NCI-H2107 (cell line): ENCODE measurements around the gene WWOX.
"Not testable (repeated sequence)": the region's sequence is repeated elsewhere in the genome, so short reads cannot be mapped to it uniquely, and the experiment has no call there.

ENCODE experiments used
- DNase-seq: peaks from one replicate; lab custom pipeline; 2025; lab: John Stamatoyannopoulos, UW

WWOX gene

DNA sequence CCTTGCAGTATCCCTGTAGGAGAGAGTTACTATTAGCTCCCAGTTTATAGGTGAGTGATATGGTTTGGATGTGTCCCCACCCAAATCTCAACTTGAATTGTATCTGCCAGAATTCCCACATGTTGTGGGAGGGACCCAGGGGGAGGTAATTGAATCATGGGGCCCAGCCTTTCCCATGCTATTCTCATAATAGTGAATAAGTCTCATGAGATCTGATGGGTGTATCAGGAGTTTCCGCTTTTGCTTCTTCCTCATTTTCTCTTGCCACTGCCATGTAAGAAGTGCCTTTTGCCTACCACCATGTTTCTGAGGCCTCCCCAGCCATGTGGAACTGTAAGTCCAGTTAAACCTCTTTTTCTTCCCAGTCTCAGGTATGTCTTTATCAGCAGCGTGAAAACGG, 592.3 kb downstream of the WWOX start:
- DNase-seq, result not testable (repeated sequence)

DNA sequence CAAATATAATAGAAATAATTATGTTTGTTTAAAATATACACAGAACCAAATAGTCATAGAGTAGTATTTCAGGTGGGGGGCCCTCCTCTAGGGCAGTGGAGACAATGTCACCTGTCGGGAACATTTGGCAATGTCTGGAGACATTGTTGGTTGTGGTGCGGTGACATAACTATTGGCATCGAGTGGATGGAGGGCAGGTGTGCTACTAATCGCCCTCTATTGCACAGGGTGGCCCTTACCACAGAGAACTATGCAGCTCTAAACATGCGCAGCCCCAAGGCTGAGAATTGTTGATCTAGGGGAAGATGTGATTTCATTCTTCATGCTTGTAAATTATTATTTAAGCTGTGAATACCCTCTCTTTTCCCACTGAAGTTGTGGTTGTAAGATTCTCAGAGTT, 594.0 kb downstream of the WWOX start:
- no peak for DNase-seq

DNA sequence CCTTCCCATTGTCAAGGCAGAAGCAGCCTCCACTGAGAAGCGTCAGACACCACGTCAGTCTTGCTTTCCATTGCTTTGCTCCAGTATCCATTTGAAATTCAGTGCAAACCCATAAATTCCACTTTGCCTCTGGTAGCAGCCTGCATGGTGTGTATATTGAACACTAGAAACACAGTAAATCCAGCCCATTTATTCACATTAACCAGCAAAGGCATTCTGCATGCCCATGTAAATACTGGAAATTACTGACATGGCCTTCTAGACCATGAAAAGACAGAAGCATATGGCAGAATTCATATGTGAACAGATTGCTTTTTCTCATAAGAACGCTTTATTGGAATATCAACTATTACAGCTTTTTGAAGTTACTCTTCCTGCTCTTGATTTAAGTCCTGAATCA, 595.0 kb downstream of the WWOX start:
- DNase-seq, result no peak

DNA sequence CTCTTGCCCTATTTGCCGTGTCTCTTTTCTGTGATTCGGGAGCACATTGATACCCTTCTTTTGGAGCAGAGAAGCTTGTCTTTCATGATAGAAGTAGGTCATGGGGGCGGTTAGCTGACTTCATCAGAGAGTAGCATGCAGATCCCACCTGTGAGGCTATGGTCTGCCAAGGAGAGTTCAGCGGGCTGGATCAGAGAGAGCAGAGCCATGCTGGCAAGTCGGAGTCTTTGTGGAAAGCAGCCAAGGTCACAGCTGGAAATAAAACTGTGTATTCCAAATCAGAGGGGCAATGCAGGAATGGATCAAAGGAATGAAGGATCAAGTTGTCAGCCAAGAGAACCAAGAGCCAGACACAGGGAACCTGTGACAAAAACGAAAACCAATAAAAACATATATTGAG, 595.9 kb downstream of the WWOX start:
- no peak for DNase-seq

DNA sequence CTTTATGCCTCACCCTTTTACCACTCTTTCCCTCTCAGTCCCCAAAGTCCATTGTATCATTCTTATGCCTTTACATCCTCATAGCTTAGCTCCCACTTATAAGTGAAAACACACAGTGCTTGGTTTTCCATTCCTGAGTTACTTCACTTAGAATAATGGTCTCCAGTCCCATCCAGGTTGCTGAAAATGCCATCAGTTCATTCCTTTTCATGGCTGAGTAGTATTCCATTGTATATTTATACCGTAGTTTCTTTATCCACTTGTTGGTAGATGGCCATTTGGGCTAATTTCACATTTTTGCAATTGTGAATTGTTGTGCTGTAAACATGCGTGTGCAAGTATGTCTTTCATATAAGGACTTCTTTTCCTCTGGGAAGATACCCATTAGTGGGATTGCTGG, 597.3 kb downstream of the WWOX start:
- DNase-seq, result no peak

DNA sequence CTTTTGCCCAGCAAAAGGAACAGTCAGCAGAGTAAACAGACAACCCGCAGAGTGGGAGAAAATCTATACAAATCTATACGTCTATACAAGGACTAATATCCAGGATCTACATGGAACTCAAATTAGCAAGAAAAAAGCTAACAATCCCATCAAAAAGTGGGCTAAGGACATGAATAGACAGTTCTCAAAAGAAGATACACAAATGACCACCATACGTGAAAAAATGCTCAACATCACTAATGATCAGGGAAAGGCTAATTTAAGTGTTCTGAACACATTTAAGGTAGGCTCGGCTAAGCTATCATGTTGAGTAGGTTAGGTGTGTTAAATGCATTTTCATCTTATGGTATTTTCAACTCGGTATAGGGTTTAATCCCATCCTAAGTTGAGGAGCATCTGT, 598.0 kb downstream of the WWOX start:
- no peak for DNase-seq

DNA sequence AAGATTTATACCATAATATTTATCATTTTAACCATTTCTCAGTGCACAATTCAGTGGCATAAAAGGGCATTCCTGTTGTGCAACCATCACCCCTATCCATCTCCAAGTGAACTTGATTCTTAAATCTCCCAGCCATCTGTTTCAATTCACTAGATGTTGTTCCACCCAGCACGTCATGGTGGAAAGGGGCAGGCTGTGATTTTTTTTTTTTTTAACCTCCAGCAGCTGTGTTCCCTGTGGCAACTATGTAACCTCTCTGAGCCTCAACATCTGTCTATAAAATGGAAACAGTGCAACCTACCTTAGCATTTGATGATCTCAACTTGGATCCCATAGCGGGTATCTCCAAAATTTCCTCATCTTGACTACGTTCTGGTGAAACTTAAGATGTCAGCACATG, 604.5 kb downstream of the WWOX start:
- no peak for DNase-seq

DNA sequence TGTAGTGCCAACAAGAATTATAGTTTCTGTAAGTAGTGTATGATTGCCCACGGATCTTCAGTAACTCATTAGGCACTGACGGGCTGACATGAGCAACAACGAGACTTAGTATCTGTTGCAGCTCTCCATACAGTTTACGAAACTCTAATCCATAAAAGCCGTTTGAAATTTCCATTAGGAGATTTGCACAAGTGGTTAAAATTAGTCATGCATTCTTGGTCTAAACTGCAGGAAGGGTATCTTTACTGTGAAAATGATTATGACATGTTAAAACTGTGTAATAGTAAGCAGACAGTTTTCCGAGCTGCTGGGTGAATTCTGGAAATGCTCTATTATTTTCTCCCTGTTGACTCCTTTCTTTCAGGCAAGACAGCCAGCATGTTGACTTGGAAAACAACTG, 605.0 kb downstream of the WWOX start:
- no peak for DNase-seq

DNA sequence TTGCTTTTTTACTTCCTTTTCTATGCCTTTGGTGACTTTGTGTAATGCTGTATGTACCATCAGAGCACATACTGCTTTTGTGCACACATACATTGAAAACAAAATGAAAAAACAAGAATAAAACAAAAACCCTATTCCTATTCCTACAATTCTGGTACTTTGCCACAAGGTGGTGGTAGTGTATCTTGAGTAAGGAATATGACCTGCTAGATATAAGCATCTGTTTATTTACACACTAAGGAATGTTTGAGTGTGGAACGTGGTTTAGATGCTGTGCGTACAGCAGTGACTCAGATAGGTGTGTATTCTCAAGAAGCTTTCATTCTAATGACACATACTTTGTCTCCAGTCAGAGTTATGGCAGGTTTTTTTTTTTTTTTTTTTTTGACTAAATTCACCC, 606.2 kb downstream of the WWOX start:
- no peak for DNase-seq

DNA sequence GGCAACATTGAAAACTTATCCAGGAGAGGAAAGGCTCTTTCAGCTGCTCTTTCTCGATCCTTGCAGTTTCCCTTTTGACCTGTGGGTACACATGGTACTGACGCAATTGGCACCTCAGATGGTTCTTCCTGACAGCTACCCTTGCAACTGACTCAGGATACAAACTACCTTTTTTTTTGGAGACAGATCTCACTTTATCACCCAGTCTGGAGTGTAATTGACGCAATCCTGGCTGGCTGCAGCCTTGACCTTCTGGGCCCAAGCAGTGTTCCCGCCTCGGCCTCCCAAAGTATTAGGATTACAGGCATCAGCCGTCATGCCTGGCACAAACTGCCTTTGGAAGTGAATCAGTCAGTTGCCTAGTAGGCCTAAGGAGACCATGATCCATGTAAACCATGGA, 607.2 kb downstream of the WWOX start:
- DNase-seq, result no peak

DNA sequence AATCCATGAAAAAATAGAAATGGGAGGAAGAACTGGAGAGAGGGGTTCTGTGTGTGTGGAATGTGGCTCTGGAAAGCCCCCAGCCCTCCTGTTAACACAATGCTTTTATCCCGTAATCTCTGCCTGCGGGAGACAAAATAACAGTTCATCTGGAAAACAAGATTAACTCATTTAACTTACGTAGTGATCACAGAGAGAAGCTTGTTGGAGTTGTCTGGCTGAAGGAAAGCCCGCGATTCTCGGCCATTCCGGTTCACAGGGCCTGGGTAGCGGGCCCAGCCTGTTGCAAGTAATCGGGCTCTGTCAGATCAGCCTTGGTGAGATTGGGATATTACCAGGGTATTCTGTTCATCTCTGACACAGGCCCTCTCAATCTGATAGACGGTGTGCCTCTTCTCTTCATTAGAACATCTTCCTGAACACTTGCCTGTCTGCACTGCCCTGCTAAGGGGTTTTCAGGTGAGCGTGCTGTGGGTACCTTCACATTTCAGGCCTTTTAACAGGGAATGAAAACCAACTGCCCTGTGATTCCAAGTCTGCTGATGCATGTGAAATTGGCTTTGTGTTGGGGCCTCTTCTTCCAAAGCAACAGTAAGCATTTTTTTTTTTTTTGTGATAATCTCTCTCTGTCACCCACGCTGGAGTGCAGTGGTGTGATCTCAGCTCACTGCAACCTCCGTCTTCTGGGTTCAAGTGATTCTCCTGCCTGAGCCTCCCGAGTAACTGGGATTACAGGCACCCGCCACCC, 609.9 kb downstream of the WWOX start:
- no peak for DNase-seq

DNA sequence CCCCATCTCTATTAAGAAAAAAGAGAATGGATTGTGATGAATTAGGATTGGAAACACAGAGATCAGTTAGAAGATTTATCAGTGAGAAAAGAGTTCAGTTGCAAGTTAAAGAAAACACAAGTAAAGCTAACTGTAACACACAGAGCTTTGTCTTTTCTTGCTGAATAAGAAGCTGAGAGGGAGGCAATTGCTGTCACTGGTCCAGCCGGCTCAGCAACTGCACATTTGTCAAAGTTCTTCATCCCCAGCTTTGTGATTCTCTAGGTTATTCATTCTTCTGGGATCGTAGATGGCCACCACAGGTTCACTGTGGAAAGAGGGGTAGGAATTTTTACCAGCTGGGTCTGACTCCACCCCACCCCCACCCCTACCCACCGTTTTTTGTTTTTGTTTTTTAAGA, 615.7 kb downstream of the WWOX start:
- DNase-seq, result no peak

DNA sequence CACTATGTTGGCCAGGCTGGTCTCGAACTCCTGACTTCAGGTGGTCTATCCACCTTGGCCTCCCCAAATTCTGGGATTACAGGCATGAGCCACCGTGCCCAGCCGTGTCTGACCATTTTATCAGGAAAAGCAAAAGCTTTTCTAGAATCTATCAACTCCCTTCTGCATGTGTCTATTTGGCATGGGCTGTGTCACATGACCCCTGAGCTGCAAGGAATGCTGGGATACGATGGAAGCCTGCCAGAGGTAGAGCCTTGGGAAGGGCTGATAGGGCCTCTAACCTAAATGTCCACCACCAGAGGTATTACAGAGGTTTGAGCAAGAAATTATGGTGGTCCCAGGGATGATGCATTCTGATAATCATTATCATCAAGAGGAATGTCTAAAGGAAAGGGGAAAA, 616.2 kb downstream of the WWOX start:
- no peak for DNase-seq

DNA sequence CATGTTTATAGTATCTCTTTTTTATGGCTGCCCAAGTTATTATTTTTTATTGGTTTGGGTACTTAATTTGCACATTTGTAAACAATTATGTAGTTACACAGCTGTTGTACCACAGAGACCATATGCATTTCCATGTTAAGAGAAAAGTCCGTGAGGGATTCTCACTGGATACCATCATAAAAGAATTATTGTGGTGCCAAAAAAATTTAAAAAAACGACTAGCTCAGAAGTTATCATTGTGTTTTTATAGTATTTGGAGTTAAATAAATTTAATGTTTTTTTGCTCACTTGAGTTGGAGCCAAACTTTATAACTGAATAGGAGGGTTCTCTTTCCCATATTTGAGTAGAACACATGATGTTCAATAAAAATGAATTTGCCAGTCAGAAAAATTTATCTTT, 618.7 kb downstream of the WWOX start:
- DNase-seq, result no peak

DNA sequence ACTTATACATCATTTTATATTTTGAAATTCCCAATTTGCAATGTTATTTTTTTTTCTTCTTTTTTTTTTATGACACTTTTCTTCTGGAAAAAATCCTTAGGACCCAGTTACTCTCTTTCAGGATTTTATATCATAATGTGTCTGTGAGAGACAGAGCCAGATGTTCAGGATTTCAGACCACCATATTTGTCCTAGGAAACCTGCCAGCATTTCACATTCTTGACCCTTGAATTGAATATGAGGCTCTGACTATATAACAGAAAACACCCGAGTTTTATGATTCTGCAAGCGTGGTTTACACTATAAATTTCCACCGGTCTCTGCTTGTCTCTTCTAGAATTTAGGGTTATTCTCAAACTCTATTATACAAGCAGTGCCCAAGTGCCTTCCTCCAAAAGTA, 621.0 kb downstream of the WWOX start:
- no peak for DNase-seq

DNA sequence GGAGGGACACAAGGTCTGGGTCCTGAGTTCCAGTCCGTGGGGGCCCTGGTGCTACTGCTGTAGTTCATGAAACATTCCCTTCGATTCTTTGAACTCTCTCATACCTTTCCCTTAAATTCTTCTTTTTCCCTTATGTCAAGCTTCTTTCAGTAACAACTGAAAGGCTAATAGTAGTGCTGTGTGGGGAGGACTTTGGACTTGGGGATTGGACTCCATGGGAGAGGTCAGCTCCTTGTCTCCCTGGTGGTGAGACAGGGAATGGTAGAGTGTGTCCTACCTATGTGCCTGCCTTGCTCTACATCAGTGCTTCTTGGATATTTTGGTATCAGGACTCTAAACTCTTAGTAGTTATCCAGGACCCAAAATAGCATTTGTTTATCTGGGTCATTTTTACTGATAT, 628.1 kb downstream of the WWOX start:
- DNase-seq, result no peak

DNA sequence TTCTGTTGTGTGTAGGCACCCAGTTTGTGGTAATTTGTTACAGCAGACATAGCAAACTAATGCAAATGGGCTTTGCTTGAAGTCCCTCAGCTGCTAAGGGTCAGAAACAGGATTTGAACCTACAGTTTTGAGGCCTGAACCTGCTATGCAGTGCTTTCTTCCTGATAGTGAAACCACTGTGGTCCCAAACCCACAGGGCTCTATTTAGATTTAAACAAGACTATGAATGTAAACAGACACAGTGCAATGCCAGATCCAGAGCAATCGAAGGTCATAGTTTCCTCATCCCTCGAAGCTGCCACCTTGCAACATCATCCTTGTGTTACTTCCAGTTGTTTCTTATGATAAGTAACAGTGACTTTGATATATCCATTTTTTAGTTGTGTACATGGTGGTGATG, 630.2 kb downstream of the WWOX start:
- no peak for DNase-seq

DNA sequence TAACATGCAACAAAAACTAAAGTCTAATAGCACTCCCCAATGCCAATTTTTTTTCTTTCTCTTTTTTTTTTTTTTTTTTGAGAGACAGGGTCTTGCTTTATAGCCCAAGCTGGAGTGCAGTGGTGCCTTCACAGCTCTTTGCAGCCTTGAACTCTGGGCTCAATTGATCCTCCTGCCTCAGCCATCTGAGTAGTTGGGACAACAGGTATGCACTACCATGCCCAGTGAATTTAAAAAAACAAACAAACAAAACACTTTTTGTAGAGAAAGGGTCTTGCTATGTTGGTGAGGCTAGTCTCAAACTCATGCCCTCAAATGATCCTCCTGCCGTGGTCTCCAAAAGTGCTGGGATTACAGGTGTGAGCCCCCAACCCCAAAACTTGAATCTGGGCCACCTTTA, 632.3 kb downstream of the WWOX start:
- no peak for DNase-seq

DNA sequence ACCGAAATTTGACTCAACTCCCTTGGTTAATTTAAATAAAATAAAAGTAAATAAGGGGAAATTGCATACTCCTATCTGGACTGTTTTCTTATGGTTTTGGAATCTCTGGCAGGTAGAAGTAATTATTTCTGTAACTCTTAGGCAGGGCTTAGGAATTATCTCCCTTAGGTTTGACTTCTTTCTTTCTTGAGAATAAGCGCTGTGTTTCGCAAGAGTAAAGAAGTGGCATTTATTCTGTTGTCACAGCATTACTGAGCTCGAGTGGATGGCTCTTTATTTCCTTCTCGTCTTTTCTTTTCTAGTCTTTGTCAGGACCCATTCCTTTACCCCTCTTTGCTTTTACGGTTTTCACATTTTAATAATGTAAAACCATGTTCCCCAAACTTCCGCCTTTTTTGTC, 633.2 kb downstream of the WWOX start:
- DNase-seq, result no peak

DNA sequence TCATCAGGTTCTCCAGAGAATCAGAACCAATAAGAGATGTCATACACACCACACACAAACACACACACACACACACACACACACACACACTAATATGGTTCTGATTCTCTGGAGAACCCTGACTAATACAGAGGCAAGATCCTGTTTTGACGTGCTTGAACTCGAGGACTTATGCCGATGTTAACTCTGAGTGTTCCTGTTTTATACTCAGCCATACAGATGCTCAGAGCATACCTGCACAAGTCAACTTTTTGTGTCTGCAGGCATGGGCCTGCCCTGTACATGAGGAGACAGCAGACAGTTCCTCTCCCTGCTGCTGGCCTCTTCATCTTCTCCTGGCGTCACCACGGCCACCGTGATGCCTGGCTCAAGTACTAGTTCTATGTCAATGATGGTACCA, 635.9 kb downstream of the WWOX start:
- DNase-seq, result no peak

DNA sequence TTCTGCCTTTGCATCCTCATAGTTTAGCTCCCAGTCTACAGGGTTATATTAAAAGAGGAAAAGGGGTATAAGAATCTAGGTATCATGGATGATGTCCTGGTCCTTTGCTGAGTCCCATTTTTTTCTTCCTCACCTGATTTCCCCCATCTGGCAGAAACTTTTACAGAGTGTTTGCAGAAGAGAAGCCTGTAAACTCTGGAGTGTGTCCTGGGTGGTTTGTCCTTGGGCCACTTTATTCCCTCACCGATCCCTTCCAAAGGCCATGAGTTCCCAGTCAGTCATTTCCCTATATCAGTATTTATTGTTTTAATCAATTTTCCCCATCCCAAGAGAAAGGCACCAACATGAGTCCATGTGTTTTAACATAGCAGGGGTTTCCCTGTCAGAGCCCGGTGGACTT, 638.2 kb downstream of the WWOX start:
- no peak for DNase-seq

DNA sequence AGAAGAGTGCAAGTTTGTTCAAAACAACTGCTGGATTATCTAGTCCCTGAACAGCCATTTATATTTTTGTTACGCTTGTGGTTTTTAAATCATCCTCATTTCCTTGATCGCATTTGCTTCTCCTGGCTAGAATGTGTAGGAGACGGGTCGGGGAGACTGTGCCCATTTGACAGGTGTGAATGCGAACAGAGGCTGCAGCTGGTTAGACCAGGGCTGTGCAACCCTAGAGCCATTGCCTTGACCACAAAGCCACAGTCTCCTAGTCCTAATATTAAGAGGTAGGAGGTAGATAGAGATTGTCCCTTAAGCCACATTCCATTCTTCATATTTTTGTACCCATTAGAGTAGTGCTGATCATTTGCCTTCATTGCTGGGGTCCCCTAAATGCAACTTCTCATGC, 639.1 kb downstream of the WWOX start:
- DNase-seq, result no peak

DNA sequence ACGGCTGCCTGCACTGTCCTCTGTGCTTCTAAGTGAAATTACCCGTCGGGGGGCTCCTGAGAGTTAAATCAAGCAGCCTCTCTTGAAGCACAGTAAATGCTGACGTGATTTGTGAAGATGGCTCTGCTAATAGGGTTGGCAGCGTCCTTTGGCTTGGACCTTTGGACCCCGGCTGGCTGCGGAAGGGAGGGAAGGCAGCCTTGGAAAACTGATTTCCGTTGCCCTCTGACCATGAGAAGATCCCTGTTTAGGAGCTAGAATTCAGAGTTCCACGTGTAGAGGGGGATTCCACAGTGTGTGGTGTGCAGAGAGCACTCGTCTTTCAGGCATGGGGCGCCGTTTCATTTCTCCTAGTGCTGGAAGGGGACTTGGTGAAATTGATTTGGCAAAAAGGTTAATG, 640.8 kb downstream of the WWOX start:
- DNase-seq, result no peak

DNA sequence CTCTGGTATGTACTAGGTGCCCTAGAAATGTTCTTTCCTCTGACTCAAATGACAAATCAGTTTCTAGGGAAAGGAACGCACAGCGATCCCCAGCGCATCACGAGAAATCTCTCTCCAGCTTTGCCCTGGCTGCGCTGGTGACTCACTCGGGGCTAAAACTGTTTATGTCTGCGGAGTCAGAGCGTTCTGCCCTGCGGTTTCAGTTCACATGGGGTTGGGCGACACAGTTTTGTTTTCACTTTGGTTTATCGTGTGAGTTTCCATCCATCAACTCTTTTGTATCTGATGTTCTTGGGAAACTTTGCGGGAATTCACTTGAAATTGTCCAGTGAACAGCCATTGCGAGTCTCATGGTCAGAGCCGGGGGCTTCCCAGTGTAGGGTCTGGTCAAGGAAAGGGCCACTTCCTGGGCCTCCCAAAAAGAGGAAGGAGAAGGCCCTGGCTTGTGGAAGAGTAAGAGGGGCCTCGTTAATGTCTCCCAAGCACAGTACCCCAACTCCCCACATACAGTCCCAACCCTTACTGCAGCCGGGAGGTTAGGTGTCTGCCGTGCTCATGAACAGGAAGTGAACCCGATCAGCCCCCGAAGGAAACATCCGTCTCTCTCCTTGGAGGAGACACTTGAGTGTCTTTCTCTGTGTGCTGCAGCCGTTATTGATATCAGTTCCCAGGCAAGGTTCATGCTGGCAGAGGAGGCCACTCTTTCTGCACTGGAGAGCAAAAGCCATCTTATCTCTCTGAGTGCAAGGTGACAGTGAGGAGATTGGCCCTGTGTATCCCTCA, 643.2 kb downstream of the WWOX start:
- DNase-seq, result no peak
